Activated CD4-positive, alpha-beta T cell treated with anti-CD3 and anti-CD28 coated beads, Interleukin-2, amount 10 ng/mL, durations not matched to agents 24 days and 14 days (primary cell): Measurements from ENCODE around the gene TAF11L6. TPM values are rescaled to one million over a fixed set of nuclear protein-coding genes. Genes with fewer than 3 reads are reported as not detected.
"Not testable (repeated sequence)": the region's sequence is repeated elsewhere in the genome, so short reads cannot be mapped to it uniquely, and the experiment has no call there.

Source experiments
- DNase-seq: peaks from one replicate; pipeline ENCODE4 v3.0.0; 2022
- H3K27ac Mint-ChIP-seq: one replicate; pipeline ENCODE4 v1.8.0; 2022; ENCODE audit warnings: mild to moderate bottlenecking, mixed read lengths
- H3K27me3 Mint-ChIP-seq: one replicate; pipeline ENCODE4 v1.8.0; 2022; ENCODE audit warnings: mixed read lengths
- H3K36me3 Mint-ChIP-seq: one replicate; pipeline ENCODE4 v1.8.0; 2022; ENCODE audit warnings: low read depth, mild to moderate bottlenecking, mixed read lengths
- H3K4me1 Mint-ChIP-seq: one replicate; pipeline ENCODE4 v1.8.0; 2021; ENCODE audit warnings: mixed read lengths
- H3K4me3 Mint-ChIP-seq: one replicate; pipeline ENCODE4 v1.8.0; 2022; ENCODE audit warnings: mild to moderate bottlenecking, moderate library complexity, mixed read lengths
- H3K9me3 Mint-ChIP-seq: one replicate; pipeline ENCODE4 v1.8.0; 2021; ENCODE audit warnings: mixed read lengths
- intact Hi-C: fragments of 100-400 bp; cut with micrococcal nuclease; formaldehyde crosslinking; loops from one replicate; pipeline ENCODE4 v1.15.1; 2023
- total RNA-seq: library from RNA; stranded (reverse); gene quantifications from 2 replicates; pipeline ENCODE4 v1.2.3, GENCODE V29; 2022

Gene TAF11L6
- not detected in 2 replicates for total RNA-seq

DNA sequence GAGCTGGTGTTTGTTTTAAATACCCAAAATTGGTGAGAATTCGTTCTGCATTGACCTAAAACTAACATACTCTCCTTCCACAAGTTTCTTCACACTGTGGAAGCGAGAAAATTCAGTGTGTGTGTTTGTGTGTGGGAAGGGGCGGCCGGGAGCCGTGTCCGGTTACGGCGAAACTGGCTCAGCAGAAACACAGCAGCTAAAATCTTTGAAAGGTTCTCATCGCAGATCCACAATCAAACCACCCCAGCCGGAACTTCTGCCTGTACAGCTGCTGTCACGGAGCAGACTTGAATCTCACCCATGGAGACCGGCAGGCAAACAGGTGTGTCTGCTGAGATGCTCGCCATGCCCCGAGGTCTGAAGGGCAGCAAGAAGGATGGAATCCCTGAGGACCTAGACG lies at the start of gene TAF11L6:
TAF11L6 (plus strand) TSS at position 301 of the 400 bp plus-strand sequence.
- intact Hi-C loops, H3K27ac Mint-ChIP-seq: not testable (repeated sequence)

DNA sequence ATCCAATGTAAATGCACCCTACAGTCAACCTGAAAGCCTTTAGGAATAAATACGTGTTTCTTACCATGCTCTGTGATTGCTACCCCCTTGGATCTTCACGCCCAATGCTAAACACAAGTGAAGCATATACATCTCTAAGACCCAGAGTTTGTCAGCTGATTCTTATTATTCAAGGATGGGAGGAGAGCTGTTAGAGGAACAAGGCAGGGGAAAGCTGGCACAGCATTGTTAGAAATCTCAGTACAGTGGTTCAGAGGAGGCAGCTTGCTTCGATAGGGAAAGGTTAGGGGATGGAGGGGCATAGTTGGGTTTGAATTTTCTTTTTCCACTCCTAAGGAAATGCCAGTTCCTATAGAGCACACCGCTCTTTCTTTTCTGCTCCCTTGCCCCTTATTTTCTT lies 47.1 kb upstream of the TAF11L6 start:
- intact Hi-C loops = no loop called here
- H3K36me3 Mint-ChIP-seq = no peaks in the 10 kb centered on the region
- H3K27ac Mint-ChIP-seq = no peak overlapping the region
- DNase-seq = no peak
- no peaks in the 10 kb centered on the region for H3K4me1 Mint-ChIP-seq
- no peak overlapping the region for H3K4me3 Mint-ChIP-seq
- no peaks in the 10 kb centered on the region for H3K27me3 Mint-ChIP-seq
- peaks cover 3% of the 10 kb centered on the region for H3K9me3 Mint-ChIP-seq

More for the DNA sequence above, at the start of gene TAF11L6:
- H3K36me3 Mint-ChIP-seq, DNase-seq, H3K4me1 Mint-ChIP-seq, H3K9me3 Mint-ChIP-seq, H3K27me3 Mint-ChIP-seq, H3K4me3 Mint-ChIP-seq: not testable (repeated sequence)

DNA sequence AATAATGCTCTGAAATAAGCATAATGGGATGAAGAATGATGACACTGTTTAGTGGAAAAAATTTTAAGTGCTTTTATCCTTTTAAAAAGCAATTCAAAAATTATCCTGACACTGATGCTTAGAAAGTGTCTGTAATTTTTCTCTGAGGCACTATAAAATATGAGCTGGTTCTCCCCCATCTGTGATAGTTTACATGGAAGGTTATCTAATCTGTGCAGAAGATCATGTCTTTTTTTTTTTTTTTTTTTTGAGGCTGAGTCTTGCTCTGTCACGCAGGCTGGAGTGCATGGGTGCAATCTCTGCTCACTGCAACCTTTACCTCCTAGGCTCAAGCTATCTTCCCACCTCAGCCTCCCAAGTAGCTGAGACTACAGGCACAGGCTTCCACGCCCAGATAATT lies 45.7 kb upstream of the TAF11L6 start:
- Mint-ChIP-seq H3K4me3 (no peak overlapping the region), H3K9me3 (peaks cover 3% of the 10 kb centered on the region), H3K27me3 (no peaks in the 10 kb centered on the region), H3K4me1 (no peaks in the 10 kb centered on the region), H3K27ac (no peak overlapping the region), H3K36me3 (no peaks in the 10 kb centered on the region)
- intact Hi-C loops = no loop called here
- no peak for DNase-seq

DNA sequence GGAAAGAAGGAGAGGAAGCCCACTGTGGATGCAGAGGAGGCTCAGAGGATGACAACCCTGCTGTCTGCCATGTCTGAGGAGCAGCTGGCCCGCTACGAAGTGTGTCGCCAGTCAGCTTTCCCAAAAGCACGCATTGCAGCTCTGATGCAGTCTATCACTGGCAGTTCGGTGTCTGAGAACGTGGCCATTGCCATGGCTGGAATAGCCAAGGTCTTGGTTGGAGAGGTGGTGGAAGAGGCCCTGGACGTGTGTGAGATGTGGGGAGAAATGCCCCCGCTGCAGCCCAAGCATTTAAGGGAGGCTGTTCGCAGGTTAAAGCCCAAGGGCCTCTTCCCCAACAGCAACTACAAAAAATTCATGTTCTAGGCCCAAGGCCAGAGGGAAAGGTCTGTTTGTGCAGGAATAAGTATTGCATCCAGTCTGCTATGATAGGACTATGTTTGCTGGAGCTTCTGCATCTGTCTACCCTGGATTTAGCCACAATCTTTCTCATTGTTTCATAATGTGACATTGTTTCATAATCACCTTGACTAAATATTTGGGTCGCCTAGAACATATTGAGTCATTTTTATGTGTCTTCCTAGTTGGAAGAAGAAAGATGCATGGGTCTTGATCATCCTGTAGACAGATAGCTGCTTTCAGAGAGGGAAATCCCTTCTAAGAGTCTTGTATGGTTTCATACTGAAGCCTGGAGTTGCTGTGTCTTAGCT lies 41.9 kb upstream of the TAF11L6 start:
- H3K4me1 Mint-ChIP-seq, intact Hi-C loops: not testable (repeated sequence)

DNA sequence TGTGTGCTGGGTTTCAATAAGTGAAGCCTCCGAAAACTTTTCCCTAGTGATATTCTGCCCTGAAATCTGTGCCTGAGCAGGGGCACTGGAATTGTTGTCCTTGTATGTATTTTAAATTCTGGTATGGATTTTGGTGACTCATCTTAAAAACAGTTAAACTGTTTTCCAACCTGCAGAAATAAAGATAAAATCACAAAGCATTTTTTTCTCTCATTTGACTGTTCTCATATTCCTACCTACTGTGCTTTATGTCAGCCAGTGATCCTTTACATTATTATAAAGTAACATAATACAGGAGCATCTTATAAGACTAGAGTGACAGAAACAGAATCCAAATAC lies 41.3 kb upstream of the TAF11L6 start:
- Mint-ChIP-seq H3K27ac (no peak overlapping the region), H3K4me1 (no peaks in the 10 kb centered on the region), H3K9me3 (peaks cover 3% of the 10 kb centered on the region), H3K36me3 (no peaks in the 10 kb centered on the region), H3K4me3 (no peak overlapping the region), H3K27me3 (no peaks in the 10 kb centered on the region)
- intact Hi-C loops = no loop called here
- no peak for DNase-seq

More for the DNA sequence above, 41.9 kb upstream of the TAF11L6 start:
- not testable (repeated sequence) for H3K4me3 Mint-ChIP-seq, DNase-seq, H3K27me3 Mint-ChIP-seq, H3K36me3 Mint-ChIP-seq, H3K27ac Mint-ChIP-seq, H3K9me3 Mint-ChIP-seq

DNA sequence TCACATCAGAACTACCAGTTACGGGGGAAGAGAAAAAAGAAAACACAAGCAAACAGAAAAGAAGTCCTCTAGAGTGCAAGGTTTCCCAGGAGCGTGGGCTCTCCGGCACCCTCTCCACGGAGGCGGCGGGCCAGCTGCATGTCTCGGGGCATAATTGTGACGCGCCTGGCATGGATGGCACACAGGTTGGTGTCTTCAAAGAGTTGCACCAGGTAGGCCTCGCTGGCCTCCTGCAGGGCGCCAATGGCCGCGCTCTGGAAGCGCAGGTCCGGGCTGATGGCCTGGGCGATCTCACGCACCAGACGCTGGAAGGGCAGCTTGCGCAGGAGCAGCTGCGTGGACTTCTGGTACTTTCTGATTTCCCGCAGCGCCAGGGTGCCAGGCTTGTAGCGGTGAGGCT lies 37.2 kb upstream of the TAF11L6 start:
- H3K4me3 Mint-ChIP-seq, H3K27ac Mint-ChIP-seq, intact Hi-C loops, H3K4me1 Mint-ChIP-seq, H3K9me3 Mint-ChIP-seq, H3K27me3 Mint-ChIP-seq, DNase-seq, H3K36me3 Mint-ChIP-seq: not testable (repeated sequence)

DNA sequence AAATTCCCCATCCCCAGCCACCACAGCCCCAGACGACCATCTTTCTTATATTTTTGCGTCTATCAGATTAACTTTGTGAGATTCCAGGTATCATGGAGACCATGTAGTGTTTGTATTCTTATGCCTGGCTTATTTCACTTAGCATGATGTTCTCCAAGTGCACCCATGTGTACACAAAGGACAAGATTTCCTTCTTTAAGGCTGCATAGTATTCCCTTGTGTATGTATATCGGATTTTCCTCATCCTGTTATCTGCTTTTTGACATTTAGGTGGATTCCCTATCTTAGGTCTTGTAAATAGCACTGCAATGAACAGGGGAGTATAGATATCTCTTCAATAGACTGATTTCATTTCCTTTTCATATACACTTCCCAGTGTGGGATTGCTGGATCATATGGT lies 35.7 kb upstream of the TAF11L6 start:
- no peaks in the 10 kb centered on the region for H3K36me3 Mint-ChIP-seq
- H3K4me1 Mint-ChIP-seq = no peaks in the 10 kb centered on the region
- no peak overlapping the region for H3K27ac Mint-ChIP-seq
- DNase-seq = no peak
- peaks cover 8% of the 10 kb centered on the region for H3K9me3 Mint-ChIP-seq
- intact Hi-C loops = no loop called here
- no peak overlapping the region for H3K4me3 Mint-ChIP-seq
- H3K27me3 Mint-ChIP-seq = no peaks in the 10 kb centered on the region

DNA sequence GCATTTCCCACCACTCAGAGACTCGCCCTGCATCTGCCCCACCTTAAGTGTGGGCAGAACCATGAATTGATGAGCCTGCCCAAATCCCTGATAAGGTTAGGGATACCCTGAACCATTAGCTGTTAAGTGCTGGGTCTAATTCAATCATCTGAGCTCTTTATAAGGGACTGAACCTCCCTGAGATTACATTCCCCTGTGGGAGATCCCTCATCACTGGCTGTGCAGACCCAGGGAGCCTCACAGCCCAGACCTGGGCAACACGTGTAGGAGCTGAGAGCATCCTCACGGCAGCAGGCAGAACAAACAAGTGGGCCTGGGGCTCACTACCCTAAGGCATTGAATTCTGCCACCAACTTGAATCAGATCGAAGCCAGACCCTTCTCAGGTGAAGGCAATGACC lies 31.0 kb upstream of the TAF11L6 start:
- H3K27ac Mint-ChIP-seq = no peak overlapping the region
- intact Hi-C loops = no loop called here

DNA sequence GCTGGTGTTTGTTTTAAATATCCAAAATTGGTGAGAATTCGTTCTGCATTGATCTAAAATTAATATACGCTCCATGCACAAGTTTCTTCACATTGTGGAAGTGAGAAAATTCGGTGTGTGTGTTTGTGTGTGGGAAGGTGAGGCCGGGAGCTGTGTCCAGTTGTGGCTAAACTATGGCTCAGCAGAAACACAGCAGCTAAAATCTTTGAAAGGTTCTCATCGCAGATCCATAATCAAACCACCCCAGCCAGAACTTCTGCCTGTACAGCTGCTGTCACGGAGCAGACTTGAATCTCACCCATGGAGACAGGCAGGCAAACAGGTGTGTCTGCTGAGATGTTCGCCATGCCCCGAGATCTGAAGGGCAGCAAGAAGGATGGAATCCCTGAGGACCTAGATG lies 30.5 kb upstream of the TAF11L6 start, which contains the start of gene TAF11L2:
TAF11L2 (plus strand) TSS at position 301 of the 400 bp plus-strand sequence.
- H3K36me3 Mint-ChIP-seq, H3K27ac Mint-ChIP-seq, H3K27me3 Mint-ChIP-seq, DNase-seq, H3K9me3 Mint-ChIP-seq, intact Hi-C loops, H3K4me3 Mint-ChIP-seq, H3K4me1 Mint-ChIP-seq: not testable (repeated sequence)

More for the DNA sequence above, 31.0 kb upstream of the TAF11L6 start:
- Mint-ChIP-seq H3K4me3 (no peak overlapping the region), H3K27me3 (no peaks in the 10 kb centered on the region), H3K36me3 (no peaks in the 10 kb centered on the region), H3K9me3 (peaks cover 7% of the 10 kb centered on the region), H3K4me1 (no peaks in the 10 kb centered on the region)
- no peak for DNase-seq

DNA sequence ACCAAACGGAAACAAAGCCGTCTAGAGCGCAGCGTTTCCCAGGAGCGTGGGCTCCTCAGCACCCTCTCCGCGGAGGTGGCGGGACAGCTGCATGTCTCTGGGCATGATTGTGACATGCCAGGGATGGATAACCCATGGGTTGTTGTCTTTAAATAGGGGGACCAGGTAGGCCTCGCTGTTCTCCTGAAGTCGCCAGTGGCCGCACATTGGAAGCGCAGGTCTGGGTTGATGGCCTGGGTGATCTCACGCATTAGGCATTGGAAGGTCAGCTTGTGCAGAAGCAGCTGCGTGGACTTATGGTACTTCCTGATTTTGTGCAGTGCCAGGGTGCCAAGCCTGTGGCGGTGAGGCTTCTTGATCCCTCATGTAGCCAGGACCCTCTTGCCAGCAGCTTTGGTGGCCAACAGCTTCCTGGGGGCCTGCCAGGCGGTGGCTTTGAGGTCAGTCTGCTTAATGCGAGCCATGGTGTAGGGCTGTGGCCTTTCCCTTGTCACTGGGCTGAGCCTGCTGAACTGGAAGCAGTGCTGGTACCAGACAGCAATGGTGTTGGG lies 16.6 kb upstream of the TAF11L6 start:
- H3K27ac Mint-ChIP-seq = no peak overlapping the region
- no peak overlapping the region for H3K4me3 Mint-ChIP-seq
- intact Hi-C loops = no loop called here
- H3K27me3 Mint-ChIP-seq = no peaks in the 10 kb centered on the region
- DNase-seq = no peak
- no peaks in the 10 kb centered on the region for H3K4me1 Mint-ChIP-seq
- H3K36me3 Mint-ChIP-seq = no peaks in the 10 kb centered on the region
- no peaks in the 10 kb centered on the region for H3K9me3 Mint-ChIP-seq

DNA sequence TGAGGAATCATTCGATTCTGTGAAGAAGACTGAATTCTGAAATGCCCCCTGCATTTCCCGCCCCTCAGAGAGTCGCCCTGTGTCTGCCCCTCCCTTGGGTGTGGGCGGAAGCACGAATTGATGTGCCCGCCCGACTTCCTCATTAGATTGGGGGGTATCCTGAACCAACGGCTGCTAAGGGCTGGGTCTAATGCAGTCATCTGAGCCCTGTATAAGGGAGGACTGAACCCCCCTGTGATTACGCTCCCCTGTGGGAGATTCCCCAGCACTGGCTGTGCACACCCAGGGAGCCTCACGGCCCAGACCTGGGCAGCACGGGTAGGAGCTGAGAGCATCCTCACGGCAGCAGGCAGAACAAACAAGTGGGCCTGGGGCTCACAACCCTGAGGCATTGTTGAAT lies 10.9 kb upstream of the TAF11L6 start:
- H3K36me3 Mint-ChIP-seq, H3K27ac Mint-ChIP-seq, H3K4me1 Mint-ChIP-seq, intact Hi-C loops, H3K4me3 Mint-ChIP-seq, H3K27me3 Mint-ChIP-seq, H3K9me3 Mint-ChIP-seq: not testable (repeated sequence)
- peak; percentile 58 for DNase-seq

DNA sequence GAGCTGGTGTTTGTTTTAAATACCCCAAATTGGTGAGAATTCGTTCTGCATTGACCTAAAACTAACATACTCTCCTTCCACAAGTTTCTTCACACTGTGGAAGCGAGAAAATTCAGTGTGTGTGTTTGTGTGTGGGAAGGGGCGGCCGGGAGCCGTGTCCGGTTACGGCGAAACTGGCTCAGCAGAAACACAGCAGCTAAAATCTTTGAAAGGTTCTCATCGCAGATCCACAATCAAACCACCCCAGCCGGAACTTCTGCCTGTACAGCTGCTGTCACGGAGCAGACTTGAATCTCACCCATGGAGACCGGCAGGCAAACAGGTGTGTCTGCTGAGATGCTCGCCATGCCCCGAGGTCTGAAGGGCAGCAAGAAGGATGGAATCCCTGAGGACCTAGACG lies 10.4 kb upstream of the TAF11L6 start, which contains the start of gene TAF11L3:
TAF11L3 (plus strand) TSS at position 301 of the 400 bp plus-strand sequence.
- H3K36me3 Mint-ChIP-seq, H3K9me3 Mint-ChIP-seq, H3K27me3 Mint-ChIP-seq, intact Hi-C loops, DNase-seq, H3K27ac Mint-ChIP-seq, H3K4me1 Mint-ChIP-seq, H3K4me3 Mint-ChIP-seq: not testable (repeated sequence)

DNA sequence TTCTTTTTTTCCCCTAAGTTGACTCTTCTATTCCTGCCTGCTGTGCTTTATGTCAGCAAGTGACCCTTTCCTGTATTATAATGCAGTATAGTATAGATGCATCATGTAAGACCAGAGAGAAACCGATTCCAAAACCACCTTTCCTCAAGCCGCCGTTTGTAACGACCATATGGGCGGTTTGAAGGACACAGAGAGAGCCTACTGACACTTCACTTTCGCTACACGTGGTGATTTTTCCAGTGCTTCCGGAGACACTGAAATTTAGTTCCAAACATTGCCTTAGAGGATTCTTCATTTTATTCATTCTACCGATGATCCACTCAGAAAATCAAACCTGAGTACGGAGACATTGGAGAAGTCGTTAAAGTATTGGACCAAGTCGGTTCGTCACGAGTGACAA lies 9.0 kb upstream of the TAF11L6 start:
- H3K27ac Mint-ChIP-seq, H3K4me3 Mint-ChIP-seq, DNase-seq: not testable (repeated sequence)

DNA sequence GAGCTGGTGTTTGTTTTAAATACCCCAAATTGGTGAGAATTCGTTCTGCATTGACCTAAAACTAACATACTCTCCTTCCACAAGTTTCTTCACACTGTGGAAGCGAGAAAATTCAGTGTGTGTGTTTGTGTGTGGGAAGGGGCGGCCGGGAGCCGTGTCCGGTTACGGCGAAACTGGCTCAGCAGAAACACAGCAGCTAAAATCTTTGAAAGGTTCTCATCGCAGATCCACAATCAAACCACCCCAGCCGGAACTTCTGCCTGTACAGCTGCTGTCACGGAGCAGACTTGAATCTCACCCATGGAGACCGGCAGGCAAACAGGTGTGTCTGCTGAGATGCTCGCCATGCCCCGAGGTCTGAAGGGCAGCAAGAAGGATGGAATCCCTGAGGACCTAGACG lies 7.0 kb upstream of the TAF11L6 start, which contains the start of gene TAF11L4:
TAF11L4 (plus strand) TSS at position 301 of the 400 bp plus-strand sequence.
- intact Hi-C loops = not testable (repeated sequence)

More for the DNA sequence above, 9.0 kb upstream of the TAF11L6 start:
- H3K36me3 Mint-ChIP-seq, intact Hi-C loops, H3K9me3 Mint-ChIP-seq, H3K27me3 Mint-ChIP-seq, H3K4me1 Mint-ChIP-seq: not testable (repeated sequence)

DNA sequence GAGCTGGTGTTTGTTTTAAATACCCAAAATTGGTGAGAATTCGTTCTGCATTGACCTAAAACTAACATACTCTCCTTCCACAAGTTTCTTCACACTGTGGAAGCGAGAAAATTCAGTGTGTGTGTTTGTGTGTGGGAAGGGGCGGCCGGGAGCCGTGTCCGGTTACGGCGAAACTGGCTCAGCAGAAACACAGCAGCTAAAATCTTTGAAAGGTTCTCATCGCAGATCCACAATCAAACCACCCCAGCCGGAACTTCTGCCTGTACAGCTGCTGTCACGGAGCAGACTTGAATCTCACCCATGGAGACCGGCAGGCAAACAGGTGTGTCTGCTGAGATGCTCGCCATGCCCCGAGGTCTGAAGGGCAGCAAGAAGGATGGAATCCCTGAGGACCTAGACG lies 3.5 kb upstream of the TAF11L6 start, which contains the start of gene TAF11L5:
TAF11L5 (plus strand) TSS at position 301 of the 400 bp plus-strand sequence.
- H3K9me3 Mint-ChIP-seq, H3K4me3 Mint-ChIP-seq: not testable (repeated sequence)

More for the DNA sequence above, 7.0 kb upstream of the TAF11L6 start, which contains the start of gene TAF11L4:
- not testable (repeated sequence) for DNase-seq, H3K36me3 Mint-ChIP-seq, H3K4me1 Mint-ChIP-seq, H3K27ac Mint-ChIP-seq, H3K27me3 Mint-ChIP-seq, H3K9me3 Mint-ChIP-seq, H3K4me3 Mint-ChIP-seq

More for the DNA sequence above, 3.5 kb upstream of the TAF11L6 start, which contains the start of gene TAF11L5:
- H3K36me3 Mint-ChIP-seq, DNase-seq, intact Hi-C loops, H3K27me3 Mint-ChIP-seq, H3K4me1 Mint-ChIP-seq, H3K27ac Mint-ChIP-seq: not testable (repeated sequence)
